ENCODE measurements around the gene MTHFD2. TPM values are rescaled to one million over a fixed set of nuclear protein-coding genes. Genes with fewer than 3 reads are reported as not detected.

MTHFD2 gene
- total and polyA plus RNA-seq, 2 donors (not counting 1 experiment from before 2014, with no cell fraction given), result 9.5 to 18.0 TPM

- H3K27me3 Mint-ChIP-seq, result no peaks in the 10 kb centered on the region
- no peaks in the 10 kb centered on the region for H3K36me3 ChIP-seq (replicated peaks in 1 of 2; ENCODE audit: control extremely low read depth in 1 of 2, control insufficient read depth in 1 of 2, extremely low read depth in 1 of 2, insufficient read depth in 2 of 2, low read length in 1 of 2)
- H3K4me2 ChIP-seq (replicated peaks; ENCODE audit: low read depth, low read length, poor library complexity, severe bottlenecking), result peak within 1 kb of the TSS; percentile 82
- H3K79me2 ChIP-seq (ENCODE audit: control insufficient read depth, insufficient read depth, low read length), result peaks cover 54% of the 10 kb centered on the region
- TF ChIP-seq CTCF (IDR thresholded peaks at IDR 0.05) (no peak), EZH2 (IDR thresholded peaks at IDR 0.05; ENCODE audit: borderline replicate concordance, insufficient read depth, low read depth, low read length, poor library complexity, severe bottlenecking) (no peak)
- under 1% methylated on average over 78 of the region's 84 CpGs for WGBS (ENCODE audit: insufficient coverage)
- ATAC-seq (ENCODE audit: low read depth) (peak; percentile 86), DNase-seq (peak; percentile 99)
- peak within 1 kb of the TSS; percentile 73 to 95 (median 82) for H3K4me3 ChIP-seq (ENCODE audit: control extremely low read depth in 1 of 5, extremely low read depth in 1 of 5, insufficient read depth in 1 of 5, low read depth in 2 of 5, low read length in 4 of 5)
- peak within 1 kb of the TSS; percentile 99 for H3K27ac Mint-ChIP-seq
- peaks cover 51% of the 10 kb centered on the region for H4K20me1 ChIP-seq (ENCODE audit: control insufficient read depth, insufficient read depth, low read length, poor library complexity, severe bottlenecking)
- H3K9me3 ChIP-seq (ENCODE audit: control extremely low read depth in 1 of 3, control insufficient read depth in 2 of 3, insufficient read depth in 1 of 3, low read length in 2 of 3), result peaks cover 0 to 13% (median 0%) of the 10 kb centered on the region in 3 donors
- no peaks in the 10 kb centered on the region for H3K27me3 ChIP-seq (replicated peaks in 1 of 4; ENCODE audit: control extremely low read depth in 1 of 4, control insufficient read depth in 3 of 4, insufficient read depth in 4 of 4, low read length in 3 of 4)
- H3K9ac ChIP-seq (ENCODE audit: low read length), result peak within 1 kb of the TSS; percentile 98
- ChIA-PET CTCF (interaction anchor here (0.6 to 6.7 kb wide), 16 partner anchors 9 to 356 kb away, joined by 3 to 132 read pairs (median 6); partner anchors contain the start of genes BOLA3 and MTHFD2), POLR2A (interaction anchor here (0.8 to 6.5 kb wide), 15 partner anchors 20 to 441 kb away, joined by 3 to 120 read pairs (median 4); partner anchors contain the start of genes C2orf81, MTHFD2, TPRKB and WDR54)
- peak within 1 kb of the TSS; percentile 73 for H2AFZ ChIP-seq (ENCODE audit: insufficient read depth, low read depth, low read length, poor library complexity, severe bottlenecking)
- no peaks in the 10 kb centered on the region for H3K9me3 Mint-ChIP-seq (ENCODE audit: insufficient read depth)
- H3K27ac ChIP-seq (ENCODE audit: low read length in 2 of 2), result peak within 1 kb of the TSS; percentile 97 to 99
- H3K4me1 ChIP-seq (ENCODE audit: control insufficient read depth in 2 of 2, insufficient read depth in 2 of 2, low read length in 2 of 2), result peaks cover 52 to 66% of the 10 kb centered on the region in 2 donors
- peaks cover 49% of the 10 kb centered on the region for H3K4me1 Mint-ChIP-seq
- peak within 1 kb of the TSS; percentile 86 for H3K4me3 Mint-ChIP-seq
- intact Hi-C loops (cut with micrococcal nuclease), result loop anchor here (1.0 to 5.0 kb wide), 9 partner anchors 8 to 279 kb away; partner anchors contain the start of genes DGUOK, INO80B and WBP1
Observed at GRCh38 chr2:74178211-74179062, 20.0 kb upstream of the MTHFD2 start, which contains the start of gene MOB1A. Gene MOB1A (minus strand): TSS chr2:74178879. CDS start chr2:74178674, 205 bp downstream.
